Mucosa of descending colon (tissue), 3 donors: ENCODE results near the gene PTH1R. TPM values are rescaled to one million over a fixed set of nuclear protein-coding genes. Genes with fewer than 3 reads are reported as not detected.
A peak's percentile ranks its signal among the peaks of the same experiment; 100 is the strongest.

Experiments used
- ATAC-seq: fragments of 200-7000 bp; cut with Tn5 transposase; one replicate; pipeline ENCODE4 v1.9.1; 2020; ENCODE audit warnings: mild to moderate bottlenecking, moderate library complexity
- DNase-seq, 3 donors: peaks; one replicate each; pipeline ENCODE4 v3.0.0-alpha.2; 2020
- H3K36me3 ChIP-seq: fragments of 200-600 bp; one replicate; pipeline ENCODE4 v1.8.0; 2021; ENCODE audit warnings: low read depth, mild to moderate bottlenecking
- H3K4me1 ChIP-seq: fragments of 200-600 bp; one replicate; pipeline ENCODE4 v1.8.0; 2021; ENCODE audit warnings: low read depth, mild to moderate bottlenecking
- H3K4me3 ChIP-seq: fragments of 200-600 bp; one replicate; pipeline ENCODE4 v1.8.0; 2021; ENCODE audit warnings: mild to moderate bottlenecking
- H3K9me3 ChIP-seq: fragments of 200-600 bp; one replicate; pipeline ENCODE4 v1.8.0; 2021; ENCODE audit warnings: mild to moderate bottlenecking
- intact Hi-C, 2 donors: fragments of 100-400 bp; cut with DNase I in 1 of 2; cut with micrococcal nuclease in 1 of 2; formaldehyde crosslinking; loops; one replicate each; pipeline versions ENCODE4 v1.11.0 to v1.11.1; 2022; cut with DNase I, micrococcal nuclease
- total RNA-seq, 3 donors: library from RNA; stranded (reverse); fragmentation: NEBNext Ultra II Directional in 2 of 3; extraction: Animal tissue kit (Norgen Biotek cat#: 25700) in 2 of 3; gene quantifications; one replicate each; pipeline versions ENCODE4 v1.2.1 to v1.2.4, GENCODE V29; 2021 to 2023
- TF ChIP-seq, protein P1 (sequence below): fragments of 200-600 bp; IDR thresholded peaks from one replicate; pipeline ENCODE4 v1.8.0; 2022; ENCODE audit warnings: antibody characterized with exemption, mild to moderate bottlenecking
- donor health status: DM: no; HTN: no; CAD: no; lungs with moderate emphysema.
- donor health status: DM: no; HTN: no; CAD: no.
- donor health status: DM: no; HTN: yes; CAD: no.

Gene PTH1R
- total RNA-seq, 3 donors from 2014 or later: 0.87 to 4.6 (median 1.9) TPM

DNA sequence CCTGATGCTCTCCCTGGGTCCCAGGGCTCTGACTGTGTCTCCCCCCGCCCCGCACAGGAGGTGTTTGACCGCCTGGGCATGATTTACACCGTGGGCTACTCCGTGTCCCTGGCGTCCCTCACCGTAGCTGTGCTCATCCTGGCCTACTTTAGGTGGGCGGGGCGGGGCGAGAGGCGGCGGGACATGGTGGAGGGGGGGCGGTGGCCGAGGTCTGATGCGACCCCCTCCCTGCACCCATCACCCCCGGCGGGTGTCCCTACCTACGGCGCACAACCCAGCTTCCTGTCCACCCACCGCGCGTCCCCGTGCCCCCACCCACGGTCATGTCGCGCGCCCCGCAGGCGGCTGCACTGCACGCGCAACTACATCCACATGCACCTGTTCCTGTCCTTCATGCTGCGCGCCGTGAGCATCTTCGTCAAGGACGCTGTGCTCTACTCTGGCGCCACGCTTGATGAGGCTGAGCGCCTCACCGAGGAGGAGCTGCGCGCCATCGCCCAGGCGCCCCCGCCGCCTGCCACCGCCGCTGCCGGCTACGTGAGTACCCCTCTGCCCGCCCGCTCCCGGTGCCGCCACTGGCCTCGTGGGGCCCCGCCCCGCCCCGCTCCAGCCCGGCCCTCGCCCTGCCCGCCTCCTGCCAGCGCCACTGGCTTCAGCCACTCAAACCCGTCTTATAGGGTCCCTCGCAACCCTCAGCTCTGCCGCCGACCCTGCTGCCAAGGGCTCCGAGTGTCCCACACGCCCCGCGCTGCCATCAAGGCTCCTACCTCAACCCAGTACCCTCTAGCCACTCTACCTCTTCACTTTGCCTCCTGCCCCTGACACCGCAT, 21.0 kb downstream of the PTH1R start:
- DNase-seq: peak in 1 of 3 donors; percentile 45
- Histone ChIP-seq H3K4me1 (peaks cover 3% of the 10 kb centered on the region), H3K36me3 (no peaks in the 10 kb centered on the region), H3K4me3 (no peak overlapping the region), H3K9me3 (no peaks in the 10 kb centered on the region)
- intact Hi-C loops: loop anchor here in 1 of 2 donors (10.0 kb wide), 1 partner anchor 194 kb away; the partner anchor contains the start of gene TMIE
- peak; percentile 24 for ATAC-seq
- TF ChIP-seq, protein P1, sequence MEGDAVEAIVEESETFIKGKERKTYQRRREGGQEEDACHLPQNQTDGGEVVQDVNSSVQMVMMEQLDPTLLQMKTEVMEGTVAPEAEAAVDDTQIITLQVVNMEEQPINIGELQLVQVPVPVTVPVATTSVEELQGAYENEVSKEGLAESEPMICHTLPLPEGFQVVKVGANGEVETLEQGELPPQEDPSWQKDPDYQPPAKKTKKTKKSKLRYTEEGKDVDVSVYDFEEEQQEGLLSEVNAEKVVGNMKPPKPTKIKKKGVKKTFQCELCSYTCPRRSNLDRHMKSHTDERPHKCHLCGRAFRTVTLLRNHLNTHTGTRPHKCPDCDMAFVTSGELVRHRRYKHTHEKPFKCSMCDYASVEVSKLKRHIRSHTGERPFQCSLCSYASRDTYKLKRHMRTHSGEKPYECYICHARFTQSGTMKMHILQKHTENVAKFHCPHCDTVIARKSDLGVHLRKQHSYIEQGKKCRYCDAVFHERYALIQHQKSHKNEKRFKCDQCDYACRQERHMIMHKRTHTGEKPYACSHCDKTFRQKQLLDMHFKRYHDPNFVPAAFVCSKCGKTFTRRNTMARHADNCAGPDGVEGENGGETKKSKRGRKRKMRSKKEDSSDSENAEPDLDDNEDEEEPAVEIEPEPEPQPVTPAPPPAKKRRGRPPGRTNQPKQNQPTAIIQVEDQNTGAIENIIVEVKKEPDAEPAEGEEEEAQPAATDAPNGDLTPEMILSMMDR: no peak

DNA sequence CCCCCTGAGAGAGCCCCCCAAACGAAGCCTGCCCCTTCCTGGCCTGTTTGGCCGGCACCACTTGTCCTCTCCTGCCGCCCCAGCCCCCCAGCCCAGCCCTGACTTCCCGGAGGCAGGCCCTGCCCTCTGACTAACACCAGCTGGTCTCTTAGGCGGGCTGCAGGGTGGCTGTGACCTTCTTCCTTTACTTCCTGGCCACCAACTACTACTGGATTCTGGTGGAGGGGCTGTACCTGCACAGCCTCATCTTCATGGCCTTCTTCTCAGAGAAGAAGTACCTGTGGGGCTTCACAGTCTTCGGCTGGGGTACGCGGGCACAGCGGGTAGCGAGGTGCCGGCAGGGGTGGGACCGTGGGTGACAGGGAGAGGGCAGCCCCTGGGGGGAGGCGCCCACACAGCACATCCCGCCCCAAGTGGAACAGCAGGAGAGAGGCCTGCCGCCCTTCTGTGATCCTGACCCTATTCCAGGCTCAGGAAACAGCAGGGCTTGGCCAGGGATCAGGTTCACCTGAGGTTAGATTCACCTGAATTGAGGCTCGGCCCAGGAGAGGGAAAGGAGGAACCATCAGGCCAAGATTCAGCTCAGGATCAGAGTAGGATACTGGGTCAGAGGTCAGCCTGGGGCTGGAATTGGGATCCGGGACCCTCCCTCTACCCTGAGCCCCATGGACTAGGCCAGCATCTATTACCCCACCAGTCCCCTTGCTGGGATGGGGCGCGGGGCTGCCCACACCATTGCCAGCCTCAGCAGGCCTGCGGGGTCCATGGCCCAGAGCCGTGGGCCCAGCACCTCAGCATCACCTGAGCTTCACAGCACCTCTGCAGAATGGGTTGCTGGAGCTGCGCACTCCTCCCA, 21.9 kb downstream of the PTH1R start:
- Histone ChIP-seq H3K4me1 (peaks cover 3% of the 10 kb centered on the region), H3K4me3 (no peak overlapping the region), H3K36me3 (no peaks in the 10 kb centered on the region), H3K9me3 (no peaks in the 10 kb centered on the region)
- DNase-seq (peak in 1 of 3 donors; percentile 41), ATAC-seq (no peak)
- TF ChIP-seq, protein P1: no peak
- intact Hi-C loops: loop anchor here in 1 of 2 donors (10.0 kb wide), 1 partner anchor 195 kb away; the partner anchor contains the start of gene TMIE

DNA sequence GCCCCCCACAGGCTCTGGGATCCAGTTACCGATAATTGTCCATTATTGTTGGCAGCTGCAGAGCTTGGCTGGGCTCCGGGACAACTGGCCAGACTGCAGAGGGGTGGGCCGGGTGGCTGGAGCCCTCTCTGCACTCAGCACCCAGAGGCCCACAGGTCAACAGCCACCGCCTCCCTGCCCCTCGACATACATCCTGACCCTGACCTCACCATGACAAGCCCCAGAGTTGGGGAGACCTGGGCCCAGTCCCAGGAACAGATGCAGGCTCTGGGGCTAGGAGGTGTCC, 22.4 kb downstream of the PTH1R start:
- intact Hi-C loops: no loop called here
- no peak for ATAC-seq

DNA sequence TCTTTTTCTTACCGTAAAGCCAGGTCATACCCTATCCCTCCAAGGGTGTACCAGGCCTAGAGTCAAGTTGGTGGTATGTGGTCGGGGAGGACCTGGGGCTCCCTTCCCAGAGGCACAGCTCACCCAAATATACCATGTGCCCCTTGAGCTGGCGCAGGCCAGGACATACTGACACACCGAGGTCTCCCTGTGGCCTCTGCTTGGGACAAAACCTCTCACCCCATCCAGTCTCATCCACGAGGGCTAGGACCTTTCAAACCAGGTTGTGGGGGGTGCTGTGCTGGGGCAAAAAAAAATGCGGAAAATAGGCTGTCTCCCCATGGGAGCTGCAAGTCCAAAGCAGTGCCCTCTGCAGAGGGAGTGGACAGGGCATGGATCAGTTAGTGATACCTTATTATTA, 22.8 kb downstream of the PTH1R start:
- ATAC-seq: no peak
- Histone ChIP-seq H3K4me3 (no peak overlapping the region), H3K36me3 (no peaks in the 10 kb centered on the region), H3K4me1 (peaks cover 3% of the 10 kb centered on the region), H3K9me3 (no peaks in the 10 kb centered on the region)
- TF ChIP-seq, protein P1: no peak
- DNase-seq: no peak
- intact Hi-C loops: no loop called here

More for the DNA sequence above, 22.4 kb downstream of the PTH1R start:
- no peaks in the 10 kb centered on the region for H3K36me3 ChIP-seq
- peaks cover 3% of the 10 kb centered on the region for H3K4me1 ChIP-seq
- TF ChIP-seq, protein P1: no peak
- H3K9me3 ChIP-seq: no peaks in the 10 kb centered on the region
- H3K4me3 ChIP-seq: no peak overlapping the region
- peak in 1 of 3 donors; percentile 43 for DNase-seq

DNA sequence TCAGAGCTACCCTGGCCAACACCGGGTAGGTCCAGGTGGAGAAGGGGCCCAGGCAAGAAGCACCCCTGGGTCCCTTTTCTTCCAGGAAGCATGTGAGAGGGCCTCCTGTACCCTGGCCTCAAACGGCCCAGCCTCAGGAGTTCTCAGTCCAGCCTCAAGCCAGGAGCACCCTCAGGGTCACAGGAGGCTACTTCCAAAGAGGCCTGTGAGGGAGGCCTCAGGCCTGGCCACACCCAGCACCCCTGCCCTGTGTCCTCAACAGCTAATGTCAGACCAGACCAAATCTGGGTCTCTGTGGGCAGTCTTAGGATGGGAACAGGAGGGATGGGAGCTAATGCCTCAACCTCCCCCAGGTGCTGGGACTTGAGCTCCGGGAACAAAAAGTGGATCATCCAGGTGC, 23.5 kb downstream of the PTH1R start:
- intact Hi-C loops: no loop called here
- DNase-seq (no peak), ATAC-seq (no peak)
- peaks cover 3% of the 10 kb centered on the region for H3K4me1 ChIP-seq
- H3K4me3 ChIP-seq: no peak overlapping the region
- H3K9me3 ChIP-seq: no peaks in the 10 kb centered on the region
- TF ChIP-seq, protein P1: no peak
- no peaks in the 10 kb centered on the region for H3K36me3 ChIP-seq
